Adrenal gland (tissue), 5 donors: ENCODE results near the gene ZBTB7B.

Experiments
- CTCF ChIP-seq, 6 experiments: fragments of 450-650 bp in 4 of 6; fragments of 200-600 bp in 2 of 6; sonication (generic) in 1 of 6; IDR thresholded peaks; 1 replicate in 5 of 6; 2 replicates in 1 of 6; pipeline versions ENCODE4 v1.5.1 to v1.8.0; 2016 to 2021; ENCODE audit warnings: antibody characterized with exemption in 6 of 6, mild to moderate bottlenecking in 2 of 6, moderate library complexity in 1 of 6
- POLR2A ChIP-seq, 2 donors: fragments of 450-650 bp; IDR thresholded peaks; one replicate each; pipeline ENCODE4 v1.6.1; 2017; ENCODE audit warnings: antibody characterized with exemption in 2 of 2, mild to moderate bottlenecking in 2 of 2, moderate library complexity in 1 of 2
- donor health status: DM: no; HTN: no; CAD: no.

- TF ChIP-seq POLR2A (IDR thresholded peaks at IDR 0.05) (no peak), CTCF (IDR thresholded peaks at IDR 0.05) (no peak)
Measured at GRCh38 chr1:154978360-154978759, 24.2 kb upstream of the ZBTB7B start.
